Effector memory CD4-positive, alpha-beta T cell (primary cell): ENCODE data around the gene SAMSN1.

ENCODE experiments used
- DNase-seq, 3 donors: peaks; one replicate each; pipeline ENCODE4 v3.0.0-alpha.2; 2020
- H3K27ac ChIP-seq: 2 replicates; pipeline ENCODE4 v1.7.0; 2013; ENCODE audit warnings: mild to moderate bottlenecking, low read length, moderate library complexity; ENCODE audit not compliant: insufficient read depth, poor library complexity, severe bottlenecking
- H3K27me3 ChIP-seq: replicated peaks from 2 replicates; pipeline ENCODE4 v1.7.0; 2013; ENCODE audit warnings: mild to moderate bottlenecking, low read length; ENCODE audit not compliant: insufficient read depth, control insufficient read depth, poor library complexity, severe bottlenecking
- H3K36me3 ChIP-seq: 2 replicates; pipeline ENCODE4 v1.7.0; 2013; ENCODE audit warnings: mild to moderate bottlenecking, low read length, moderate library complexity; ENCODE audit not compliant: control insufficient read depth, insufficient read depth
- H3K4me1 ChIP-seq: 2 replicates; pipeline ENCODE4 v1.7.0; 2013; ENCODE audit warnings: low read length, mild to moderate bottlenecking; ENCODE audit not compliant: control insufficient read depth, insufficient read depth, poor library complexity, severe bottlenecking
- H3K4me3 ChIP-seq: 2 replicates; pipeline ENCODE4 v1.7.0; 2013; ENCODE audit warnings: low read length, low read depth, mild to moderate bottlenecking; ENCODE audit not compliant: insufficient read depth, poor library complexity, severe bottlenecking
- H3K9me3 ChIP-seq: 2 replicates; pipeline ENCODE4 v1.7.0; 2013; ENCODE audit warnings: mild to moderate bottlenecking, low read length, moderate library complexity; ENCODE audit not compliant: control insufficient read depth

Gene SAMSN1

GRCh38 chr21:14531757-14532316, 14.3 kb downstream of the SAMSN1 start:
- peaks cover 29% of the 10 kb centered on the region for H3K4me1 ChIP-seq
- H3K27me3 ChIP-seq: no peaks in the 10 kb centered on the region
- no peak overlapping the region for H3K27ac ChIP-seq
- H3K9me3 ChIP-seq: no peaks in the 10 kb centered on the region
- no peak overlapping the region for H3K4me3 ChIP-seq
- DNase-seq: no peak
- H3K36me3 ChIP-seq: peaks cover 9% of the 10 kb centered on the region

DNA sequence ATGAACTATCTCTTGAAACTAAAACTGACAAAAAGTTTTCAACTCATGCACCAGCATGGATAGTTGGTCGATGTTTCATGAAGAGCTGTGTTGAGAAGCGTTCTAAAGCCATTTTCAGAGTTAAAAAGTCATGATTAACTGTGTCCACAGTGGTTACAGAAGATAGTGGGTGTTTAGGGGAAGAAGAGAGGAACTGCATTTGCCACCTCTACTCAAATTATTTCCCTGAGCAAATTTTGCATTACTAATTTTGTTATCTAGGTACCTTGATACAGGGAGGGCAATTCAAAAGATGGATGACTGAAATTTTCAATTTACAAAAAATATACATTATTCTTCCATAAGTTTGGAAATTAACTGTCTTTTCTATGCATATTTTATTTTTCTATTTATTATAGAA, 15.5 kb downstream of the SAMSN1 start:
- peaks cover 31% of the 10 kb centered on the region for H3K4me1 ChIP-seq
- no peak overlapping the region for H3K27ac ChIP-seq
- no peaks in the 10 kb centered on the region for H3K36me3 ChIP-seq
- H3K9me3 ChIP-seq: no peaks in the 10 kb centered on the region
- H3K27me3 ChIP-seq: no peaks in the 10 kb centered on the region
- DNase-seq: no peak
- H3K4me3 ChIP-seq: no peak overlapping the region

DNA sequence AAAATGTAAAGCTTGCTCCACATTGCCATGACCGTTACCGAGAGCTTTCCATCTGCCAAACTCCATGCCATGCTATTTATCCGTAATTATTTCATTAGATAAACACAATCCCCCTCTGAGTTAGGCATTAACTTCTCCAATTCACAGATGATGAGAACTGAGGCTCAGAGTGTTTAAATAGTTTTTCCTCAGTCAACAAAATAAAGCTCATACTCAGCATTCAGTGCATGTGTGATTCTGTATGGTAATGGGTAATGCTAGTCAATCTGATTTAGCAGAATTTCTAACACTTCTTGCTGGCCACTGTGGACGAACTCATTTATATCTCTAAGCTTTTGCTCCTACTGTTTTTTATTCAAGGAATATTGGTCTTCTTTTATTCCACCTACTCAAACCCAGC, 17.3 kb downstream of the SAMSN1 start:
- no peak for DNase-seq
- Histone ChIP-seq H3K27me3 (no peaks in the 10 kb centered on the region), H3K9me3 (no peaks in the 10 kb centered on the region), H3K27ac (no peak overlapping the region), H3K4me3 (no peak overlapping the region), H3K36me3 (no peaks in the 10 kb centered on the region), H3K4me1 (peaks cover 25% of the 10 kb centered on the region)

- Histone ChIP-seq H3K27ac (no peak overlapping the region), H3K9me3 (no peaks in the 10 kb centered on the region), H3K36me3 (no peaks in the 10 kb centered on the region), H3K4me3 (peak overlapping the region; percentile 17), H3K27me3 (no peaks in the 10 kb centered on the region), H3K4me1 (peaks cover 27% of the 10 kb centered on the region)
- no peak for DNase-seq
These were observed 18.1 kb downstream of the SAMSN1 start for GRCh38 chr21:14527696-14528652.

GRCh38 chr21:14526836-14527695, 19.0 kb downstream of the SAMSN1 start:
- Histone ChIP-seq H3K36me3 (no peaks in the 10 kb centered on the region), H3K27ac (peak overlapping the region; percentile 6), H3K9me3 (no peaks in the 10 kb centered on the region), H3K4me3 (peak overlapping the region; percentile 18), H3K4me1 (peaks cover 20% of the 10 kb centered on the region), H3K27me3 (no peaks in the 10 kb centered on the region)
- no peak for DNase-seq

DNA sequence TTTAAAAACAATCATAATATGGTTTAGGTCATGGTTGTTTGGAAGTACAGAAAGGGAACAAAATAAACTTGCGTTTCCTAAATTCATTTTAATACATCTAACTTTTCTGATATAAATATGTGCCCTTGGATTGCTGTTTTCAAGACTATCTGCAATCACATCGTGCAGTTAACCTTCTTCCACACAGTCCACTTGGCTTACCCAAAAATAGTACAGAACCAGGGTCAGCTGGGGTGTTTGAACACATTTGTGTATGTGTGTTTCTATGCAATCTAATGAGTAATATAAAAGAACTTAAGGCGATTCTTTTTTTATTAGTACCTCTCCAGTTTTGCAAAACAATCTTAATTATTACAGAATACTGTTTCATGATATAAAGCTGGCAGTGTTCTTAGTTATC, 19.9 kb downstream of the SAMSN1 start:
- no peak for DNase-seq
- no peak overlapping the region for H3K4me3 ChIP-seq
- H3K27ac ChIP-seq: peak overlapping the region; percentile 6
- H3K27me3 ChIP-seq: no peaks in the 10 kb centered on the region
- H3K9me3 ChIP-seq: no peaks in the 10 kb centered on the region
- H3K4me1 ChIP-seq: peaks cover 16% of the 10 kb centered on the region
- no peaks in the 10 kb centered on the region for H3K36me3 ChIP-seq

- no peak for DNase-seq
- Histone ChIP-seq H3K36me3 (peaks cover 17% of the 10 kb centered on the region), H3K27ac (no peak overlapping the region), H3K4me1 (peaks cover 14% of the 10 kb centered on the region), H3K27me3 (no peaks in the 10 kb centered on the region), H3K9me3 (no peaks in the 10 kb centered on the region), H3K4me3 (no peak overlapping the region)
These were observed 22.9 kb downstream of the SAMSN1 start for GRCh38 chr21:14523234-14523633.

DNA sequence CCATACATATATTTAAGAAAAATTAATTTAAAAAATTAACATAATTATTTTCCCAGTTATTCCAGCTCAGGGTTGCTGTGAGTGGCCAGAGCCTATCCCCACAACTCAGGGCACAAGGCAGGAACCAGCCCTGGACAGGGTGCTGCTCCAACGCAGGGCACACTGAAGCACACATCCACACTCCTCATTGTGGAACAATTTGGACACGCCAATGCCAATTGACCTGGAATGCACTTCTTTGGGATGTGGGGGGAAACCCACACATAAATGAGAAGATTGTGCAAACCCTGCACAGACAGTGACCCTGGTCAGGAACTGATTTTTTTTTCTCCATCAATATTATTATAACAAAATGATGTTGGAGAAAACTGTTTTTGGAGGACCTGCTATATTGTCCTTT, 23.4 kb downstream of the SAMSN1 start:
- H3K27ac ChIP-seq: no peak overlapping the region
- no peak overlapping the region for H3K4me3 ChIP-seq
- H3K27me3 ChIP-seq: no peaks in the 10 kb centered on the region
- H3K36me3 ChIP-seq: peaks cover 22% of the 10 kb centered on the region
- no peak for DNase-seq
- no peaks in the 10 kb centered on the region for H3K9me3 ChIP-seq
- peaks cover 13% of the 10 kb centered on the region for H3K4me1 ChIP-seq

DNA sequence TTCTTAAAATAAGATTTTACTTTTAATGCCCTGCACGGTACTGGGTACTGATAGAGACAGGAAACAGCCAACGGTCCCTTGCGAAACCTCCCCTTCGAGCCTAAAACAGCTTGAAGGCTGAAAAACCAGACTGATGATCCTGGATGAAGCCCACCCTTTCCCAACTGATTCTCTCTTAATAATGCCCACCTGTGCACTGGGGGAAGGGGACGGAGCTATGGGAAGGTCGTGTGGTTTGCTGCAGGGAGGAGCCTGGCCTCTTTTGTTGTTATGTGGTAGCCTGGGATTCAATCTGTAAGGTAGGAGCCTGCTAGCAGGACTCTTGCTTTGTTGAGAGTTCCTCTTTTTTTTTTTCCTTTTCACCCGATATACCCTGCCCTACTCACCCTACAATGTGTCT, 25.6 kb downstream of the SAMSN1 start:
- peaks cover 10% of the 10 kb centered on the region for H3K4me1 ChIP-seq
- H3K27me3 ChIP-seq: no peaks in the 10 kb centered on the region
- no peaks in the 10 kb centered on the region for H3K9me3 ChIP-seq
- no peak overlapping the region for H3K27ac ChIP-seq
- peaks cover 36% of the 10 kb centered on the region for H3K36me3 ChIP-seq
- DNase-seq: no peak
- H3K4me3 ChIP-seq: no peak overlapping the region
